ENCODE measurements around the gene PGLYRP1.

GRCh38 chr19:46000491-46001246, 22.2 kb downstream of the PGLYRP1 start:
- TF ChIP-seq, protein P1, sequence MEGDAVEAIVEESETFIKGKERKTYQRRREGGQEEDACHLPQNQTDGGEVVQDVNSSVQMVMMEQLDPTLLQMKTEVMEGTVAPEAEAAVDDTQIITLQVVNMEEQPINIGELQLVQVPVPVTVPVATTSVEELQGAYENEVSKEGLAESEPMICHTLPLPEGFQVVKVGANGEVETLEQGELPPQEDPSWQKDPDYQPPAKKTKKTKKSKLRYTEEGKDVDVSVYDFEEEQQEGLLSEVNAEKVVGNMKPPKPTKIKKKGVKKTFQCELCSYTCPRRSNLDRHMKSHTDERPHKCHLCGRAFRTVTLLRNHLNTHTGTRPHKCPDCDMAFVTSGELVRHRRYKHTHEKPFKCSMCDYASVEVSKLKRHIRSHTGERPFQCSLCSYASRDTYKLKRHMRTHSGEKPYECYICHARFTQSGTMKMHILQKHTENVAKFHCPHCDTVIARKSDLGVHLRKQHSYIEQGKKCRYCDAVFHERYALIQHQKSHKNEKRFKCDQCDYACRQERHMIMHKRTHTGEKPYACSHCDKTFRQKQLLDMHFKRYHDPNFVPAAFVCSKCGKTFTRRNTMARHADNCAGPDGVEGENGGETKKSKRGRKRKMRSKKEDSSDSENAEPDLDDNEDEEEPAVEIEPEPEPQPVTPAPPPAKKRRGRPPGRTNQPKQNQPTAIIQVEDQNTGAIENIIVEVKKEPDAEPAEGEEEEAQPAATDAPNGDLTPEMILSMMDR (IDR thresholded peaks at IDR 0.05) = no peak
- no peak for TF ChIP-seq POLR2AphosphoS5 (IDR thresholded peaks at IDR 0.05; ENCODE audit: insufficient read depth in 1 of 2, low read depth in 1 of 2)
- TF ChIP-seq POLR2A (IDR thresholded peaks at IDR 0.05) = no peak

All from vagina (tissue), 2 donors.